OCI-LY7 (cell line): ENCODE measurements around the gene MRPL45. TPM values are rescaled to one million over a fixed set of nuclear protein-coding genes. Genes with fewer than 3 reads are reported as not detected.
"Not testable (repeated sequence)": the region's sequence is repeated elsewhere in the genome, so short reads cannot be mapped to it uniquely, and the experiment has no call there.

Experiments used
- BruUV-seq: library from RNA; stranded (reverse); fragments of 400-500 nt; replicated peaks from 2 replicates; lab custom pipeline; 2021; lab: Mats Ljungman, UMichigan
- CTCF ChIA-PET: fragments of 300-600 bp; sonication (Branson Sonifier 250); formaldehyde crosslinking; loops from one replicate; lab custom pipeline; 2022; ENCODE audit warnings: antibody characterized with exemption; ENCODE audit not compliant: unreplicated experiment; lab: Charles Lee
- POLR2A ChIA-PET: fragments of 300-600 bp; sonication (Branson Sonifier 250); formaldehyde crosslinking; loops from one replicate; lab custom pipeline; 2022; ENCODE audit warnings: antibody characterized with exemption; lab: Charles Lee
- DNase-seq: peaks from one replicate; pipeline ENCODE4 v3.0.0-alpha.2; 2015; ENCODE audit warnings: low spot score
- H2AFZ ChIP-seq: fragments of 200-600 bp; sonication (generic), shearing (Covaris generic); 2 replicates; pipeline ENCODE4 v1.6.1; 2014; ENCODE audit warnings: mild to moderate bottlenecking, antibody characterized with exemption, low read length, moderate library complexity
- H3K27ac ChIP-seq: fragments of 200-600 bp; sonication (generic); 2 replicates; pipeline ENCODE4 v1.5.1; 2014; ENCODE audit warnings: mixed run types, low read depth, mild to moderate bottlenecking, moderate library complexity, low read length, inconsistent platforms; ENCODE audit not compliant: poor library complexity, severe bottlenecking
- H3K36me3 ChIP-seq: fragments of 200-600 bp; sonication (generic); 2 replicates; pipeline ENCODE4 v1.6.1; 2014; ENCODE audit warnings: mild to moderate bottlenecking, antibody characterized with exemption, low read length, moderate library complexity, mixed read lengths; ENCODE audit not compliant: insufficient read depth
- H3K4me1 ChIP-seq: fragments of 200-600 bp; sonication (generic); 2 replicates; pipeline ENCODE4 v1.5.1; 2014; ENCODE audit warnings: mild to moderate bottlenecking, low read length; ENCODE audit not compliant: insufficient read depth, poor library complexity, severe bottlenecking
- H3K4me2 ChIP-seq: fragments of 200-600 bp; sonication (generic); 2 replicates; pipeline ENCODE4 v1.6.1; 2014; ENCODE audit warnings: mild to moderate bottlenecking, low read length
- H3K4me3 ChIP-seq: fragments of 200-600 bp; sonication (generic); 2 replicates; pipeline ENCODE4 v1.5.1; 2014; ENCODE audit warnings: mild to moderate bottlenecking, low read depth, low read length; ENCODE audit not compliant: poor library complexity, severe bottlenecking
- H3K79me2 ChIP-seq: fragments of 200-600 bp; sonication (generic); 2 replicates; pipeline ENCODE4 v1.6.1; 2016; ENCODE audit warnings: low read depth, mild to moderate bottlenecking, low read length, moderate library complexity, mixed read lengths; ENCODE audit not compliant: insufficient read depth
- H3K9me2 ChIP-seq: fragments of 200-600 bp; sonication (generic); 2 replicates; pipeline ENCODE4 v1.6.1; 2016; ENCODE audit warnings: mild to moderate bottlenecking, low read length, mixed read lengths; ENCODE audit not compliant: insufficient read depth
- H3K9me3 ChIP-seq: fragments of 200-600 bp; sonication (generic); 2 replicates; pipeline ENCODE4 v1.6.1; 2014; ENCODE audit warnings: mild to moderate bottlenecking, mixed run types, low read length, mixed read lengths
- H4K20me1 ChIP-seq: fragments of 200-600 bp; sonication (generic); 2 replicates; pipeline ENCODE4 v1.6.1; 2014; ENCODE audit warnings: mild to moderate bottlenecking, antibody characterized with exemption, low read length, moderate library complexity, mixed read lengths; ENCODE audit not compliant: insufficient read depth
- intact Hi-C: fragments of 100-400 bp; cut with micrococcal nuclease; formaldehyde crosslinking; loops from one replicate; pipeline ENCODE4 v1.10.0; 2022; ENCODE audit not compliant: unreplicated experiment
- total RNA-seq, 2 experiments: library from RNA; depleted of rRNA in 1 of 2; stranded (reverse); fragments of >200 nt in 1 of 2; shearing (Covaris generic) in 1 of 2; gene quantifications; 2 replicates each; pipeline ENCODE4 v1.2.3, GENCODE V29; 2014 to 2022
- TF ChIP-seq, protein P1 (sequence below): fragments of 200-600 bp; sonication (generic); conservative IDR thresholded peaks from 2 replicates; pipeline ENCODE4 v1.5.1; 2014; ENCODE audit warnings: mild to moderate bottlenecking, antibody characterized with exemption, low read length, moderate library complexity, mixed read lengths

MRPL45 gene
- total RNA-seq, 2 experiments from 2014 or later: 29.5 to 45.1 TPM

DNA sequence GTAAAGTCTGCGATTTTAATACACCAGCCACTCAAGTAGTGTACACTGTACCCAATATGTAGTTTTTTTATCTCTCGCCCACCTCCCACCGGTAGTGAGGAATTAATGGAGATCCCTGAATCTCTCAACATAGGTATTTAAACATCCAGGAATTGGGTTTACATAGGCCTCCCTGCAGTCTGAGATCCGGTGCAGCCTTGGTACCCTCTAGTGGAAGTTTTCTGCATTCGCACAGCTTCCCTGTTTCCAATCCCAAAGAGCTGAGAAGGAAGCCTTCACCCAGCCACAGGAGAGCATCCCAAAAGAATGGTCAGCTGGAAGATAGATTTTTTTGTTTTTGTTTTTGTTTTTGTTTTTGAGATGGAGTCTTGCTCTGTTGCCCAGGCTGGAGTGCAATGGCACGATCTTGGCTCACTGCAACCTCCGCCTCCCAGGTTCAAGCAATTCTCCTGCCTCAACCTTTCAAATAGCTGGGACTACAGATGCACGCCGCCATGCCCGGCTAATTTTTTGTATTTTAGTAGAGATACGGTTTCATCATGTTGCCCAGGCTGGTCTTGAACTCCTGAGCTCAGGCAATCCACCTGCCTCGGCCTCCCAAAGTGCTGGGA, 8.6 kb upstream of the MRPL45 start:
- H3K9me2 ChIP-seq, H2AFZ ChIP-seq, H3K4me2 ChIP-seq, H3K4me1 ChIP-seq, H3K4me3 ChIP-seq, BruUV-seq, H3K9me3 ChIP-seq, H3K79me2 ChIP-seq, POLR2A ChIA-PET, H4K20me1 ChIP-seq, intact Hi-C loops, CTCF ChIA-PET, H3K36me3 ChIP-seq, H3K27ac ChIP-seq: not testable (repeated sequence)
- TF ChIP-seq, protein P1, sequence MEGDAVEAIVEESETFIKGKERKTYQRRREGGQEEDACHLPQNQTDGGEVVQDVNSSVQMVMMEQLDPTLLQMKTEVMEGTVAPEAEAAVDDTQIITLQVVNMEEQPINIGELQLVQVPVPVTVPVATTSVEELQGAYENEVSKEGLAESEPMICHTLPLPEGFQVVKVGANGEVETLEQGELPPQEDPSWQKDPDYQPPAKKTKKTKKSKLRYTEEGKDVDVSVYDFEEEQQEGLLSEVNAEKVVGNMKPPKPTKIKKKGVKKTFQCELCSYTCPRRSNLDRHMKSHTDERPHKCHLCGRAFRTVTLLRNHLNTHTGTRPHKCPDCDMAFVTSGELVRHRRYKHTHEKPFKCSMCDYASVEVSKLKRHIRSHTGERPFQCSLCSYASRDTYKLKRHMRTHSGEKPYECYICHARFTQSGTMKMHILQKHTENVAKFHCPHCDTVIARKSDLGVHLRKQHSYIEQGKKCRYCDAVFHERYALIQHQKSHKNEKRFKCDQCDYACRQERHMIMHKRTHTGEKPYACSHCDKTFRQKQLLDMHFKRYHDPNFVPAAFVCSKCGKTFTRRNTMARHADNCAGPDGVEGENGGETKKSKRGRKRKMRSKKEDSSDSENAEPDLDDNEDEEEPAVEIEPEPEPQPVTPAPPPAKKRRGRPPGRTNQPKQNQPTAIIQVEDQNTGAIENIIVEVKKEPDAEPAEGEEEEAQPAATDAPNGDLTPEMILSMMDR: peak; percentile 40
- DNase-seq: peak; percentile 11

DNA sequence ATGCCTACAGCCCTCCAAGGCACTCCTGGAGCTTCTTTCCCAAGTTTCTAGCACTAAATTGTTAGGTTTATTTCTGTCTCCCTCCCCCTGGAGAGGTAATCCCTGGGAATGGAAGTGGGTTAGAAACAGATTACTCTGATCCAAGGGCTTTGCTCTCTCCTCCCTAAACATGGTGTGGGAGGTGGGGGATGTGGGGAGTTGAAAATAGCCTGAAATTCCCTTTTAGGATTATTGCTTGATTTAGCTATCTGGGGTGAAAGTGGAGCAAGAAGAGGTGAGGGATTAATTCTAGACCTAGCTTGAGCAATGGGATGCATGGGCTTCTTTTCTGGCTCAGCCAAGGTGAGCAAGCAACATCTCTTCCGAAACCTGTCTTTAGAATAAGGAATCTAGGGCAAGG, 7.2 kb upstream of the MRPL45 start:
- BruUV-seq, H3K27ac ChIP-seq, H3K4me1 ChIP-seq, H4K20me1 ChIP-seq, POLR2A ChIA-PET, H3K9me2 ChIP-seq, H3K79me2 ChIP-seq, H3K9me3 ChIP-seq, H3K4me3 ChIP-seq, intact Hi-C loops, H3K4me2 ChIP-seq, DNase-seq, H2AFZ ChIP-seq, H3K36me3 ChIP-seq, CTCF ChIA-PET: not testable (repeated sequence)

DNA sequence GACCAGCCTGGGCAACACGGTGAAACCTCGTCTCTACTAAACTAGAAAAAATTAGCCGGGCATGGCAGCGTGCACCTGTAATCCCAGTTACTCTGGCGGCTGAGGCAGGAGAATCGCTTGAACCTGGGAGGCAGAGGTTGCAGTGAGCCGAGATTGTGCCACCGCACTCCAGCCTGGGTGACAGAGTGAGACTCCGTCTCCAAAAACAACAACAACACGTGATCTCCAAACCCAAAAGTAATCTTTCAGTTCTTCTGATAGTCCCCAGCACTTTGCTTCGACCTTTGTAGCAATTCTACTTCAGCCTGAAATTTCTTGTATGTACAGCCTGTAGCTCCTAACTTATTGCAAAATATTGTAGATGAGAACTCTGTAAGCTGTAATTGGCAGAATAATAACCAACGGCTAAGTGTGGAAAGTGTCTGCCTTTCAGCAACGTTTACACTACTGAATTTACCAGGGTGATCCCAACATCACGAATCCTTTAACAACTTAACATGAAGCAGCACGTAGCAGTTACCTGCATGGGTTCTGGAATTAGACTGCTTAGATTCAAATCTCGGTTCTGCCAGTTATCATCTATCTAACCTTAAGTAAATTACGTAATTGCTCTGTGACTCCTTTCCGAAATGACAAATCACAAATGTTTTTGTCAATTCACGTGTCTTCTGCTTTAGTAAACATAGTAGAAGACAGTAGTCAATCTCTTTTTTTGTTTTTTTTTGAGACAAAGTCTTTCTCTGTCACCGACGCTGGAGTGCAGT, 1.2 kb upstream of the MRPL45 start:
- H4K20me1 ChIP-seq, intact Hi-C loops, H3K36me3 ChIP-seq, H3K9me3 ChIP-seq, CTCF ChIA-PET, H3K9me2 ChIP-seq, H3K79me2 ChIP-seq: not testable (repeated sequence)
- Histone ChIP-seq H3K27ac (peak overlapping the region; percentile 60), H3K4me3 (peak overlapping the region; percentile 77), H3K4me1 (peaks cover 11% of the 10 kb centered on the region), H3K4me2 (peak overlapping the region; percentile 58), H2AFZ (peak overlapping the region; percentile 68)
- POLR2A ChIA-PET: interaction anchor here (0.7 kb wide), 1 partner anchor 268 kb away, joined by 3 read pairs; no protein-coding TSS in a partner anchor
- DNase-seq: peak; percentile 24
- TSS peak; percentile 93 for BruUV-seq
